ENCODE data around the gene JRKL.

The JRKL gene

DNA sequence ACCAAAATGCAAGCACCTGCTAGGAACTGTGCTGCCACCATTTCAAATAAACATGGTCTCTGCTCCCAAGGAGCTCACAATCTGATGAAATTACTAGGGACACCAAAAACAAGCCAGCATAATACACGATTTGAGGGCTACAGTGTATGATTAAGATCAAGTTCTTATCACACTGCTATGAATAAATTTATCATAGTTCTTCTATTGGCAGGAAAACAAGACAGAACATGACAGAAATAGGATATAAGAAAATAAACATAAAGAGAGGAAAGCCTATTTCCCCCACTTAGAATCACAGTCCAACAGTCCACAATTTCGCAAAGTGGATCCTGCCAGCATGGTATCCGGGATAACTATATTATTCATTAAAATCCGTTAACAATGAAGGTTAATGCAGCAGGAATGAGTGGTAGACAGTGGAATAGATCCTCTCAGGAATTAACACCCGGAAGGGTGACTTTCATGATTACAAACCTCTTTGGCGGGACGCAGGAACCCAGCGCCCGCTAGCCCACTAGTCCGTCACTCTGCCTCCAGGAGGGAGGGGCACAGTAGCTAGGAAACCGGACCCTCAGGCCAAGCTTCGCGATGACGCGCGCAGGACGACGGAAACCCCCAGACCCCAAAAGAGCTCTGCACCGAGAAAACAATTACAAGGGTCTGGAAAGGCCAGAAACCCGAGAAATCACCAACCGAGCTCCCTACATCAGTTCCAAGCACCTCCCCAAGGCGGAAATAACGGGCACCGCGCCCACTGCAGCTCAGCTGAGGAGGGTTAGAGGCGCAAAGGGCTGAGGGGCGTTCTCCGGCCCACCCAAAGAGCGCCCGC is 708 bp upstream of the JRKL start (continued):
- TF ChIP-seq ZNF37A (tag by site-specific recombination; IDR thresholded peaks at IDR 0.05): no peak

DNA sequence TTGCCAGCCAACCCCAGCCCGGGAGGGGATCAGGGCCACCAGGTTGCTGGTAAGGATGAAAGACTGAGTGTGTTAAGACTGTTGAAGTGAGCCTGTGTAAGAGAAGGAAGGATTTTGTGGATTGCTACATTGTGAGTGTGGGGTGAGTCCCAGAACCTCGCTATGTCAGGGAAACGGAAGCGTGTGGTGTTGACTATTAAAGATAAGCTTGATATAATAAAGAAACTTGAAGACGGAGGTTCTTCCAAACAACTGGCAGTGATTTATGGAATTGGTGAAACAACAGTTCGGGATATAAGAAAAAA is 627 bp downstream of the JRKL start:
- H3K4me1 ChIP-seq (ENCODE audit: control insufficient read depth, insufficient read depth, low read length): no peaks in the 10 kb centered on the region
- peak overlapping the region; percentile 47; the same call in 1 of the 2 replicates for H3K27ac ChIP-seq (ENCODE audit: extremely low read depth, low read depth, low read length)
- CTCF ChIA-PET: interaction anchor here (1.1 kb wide), 1 partner anchor 28 kb away, joined by 5 read pairs; no protein-coding TSS in a partner anchor
- peak overlapping the region; percentile 93 for H3K4me3 ChIP-seq (ENCODE audit: low read depth, low read length)
- POLR2A ChIA-PET: interaction anchor here (1.2 to 2.2 kb wide), 5 partner anchors 47 to 600 kb away, joined by 3 to 19 read pairs (median 8); partner anchors contain the start of genes CEP57, FAM76B, MAML2 and MTMR2
- no peak for TF ChIP-seq TRIM28 (IDR thresholded peaks at IDR 0.05; ENCODE audit: borderline replicate concordance, low read length)
- TF ChIP-seq SETDB1 (IDR thresholded peaks at IDR 0.05; ENCODE audit: insufficient read length, low read length): peak; percentile 0
- no peaks in the 10 kb centered on the region for H3K9me3 ChIP-seq (ENCODE audit: control insufficient read depth, insufficient read depth, low read depth, low read length)
- H3K36me3 ChIP-seq (ENCODE audit: control insufficient read depth in 2 of 2, insufficient read depth in 1 of 2, low read length in 2 of 2): peaks cover 0 to 8% of the 10 kb centered on the region in 2 experiments; a peak in 1 of 3 replicates

DNA sequence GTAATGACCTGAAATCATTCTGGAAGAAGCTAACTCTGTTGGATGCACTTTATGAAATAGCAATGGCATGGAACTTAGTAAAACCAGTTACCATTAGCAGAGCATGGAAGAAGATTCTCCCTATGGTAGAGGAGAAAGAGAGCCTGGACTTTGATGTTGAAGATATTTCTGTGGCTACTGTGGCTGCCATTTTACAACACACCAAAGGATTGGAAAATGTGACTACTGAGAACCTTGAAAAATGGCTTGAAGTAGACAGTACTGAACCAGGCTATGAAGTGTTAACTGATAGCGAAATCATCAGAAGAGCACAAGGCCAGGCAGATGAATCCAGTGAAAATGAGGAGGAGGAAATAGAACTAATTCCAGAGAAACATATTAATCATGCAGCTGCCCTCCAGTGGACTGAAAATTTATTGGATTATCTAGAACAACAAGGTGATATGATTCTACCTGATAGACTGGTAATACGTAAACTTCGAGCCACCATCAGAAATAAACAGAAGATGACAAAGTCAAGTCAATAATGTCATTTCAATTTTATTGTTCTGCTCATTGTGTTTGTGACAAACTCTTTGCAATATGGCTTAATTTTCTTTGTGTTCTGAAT is 2.0 kb downstream of the JRKL start:
- Histone ChIP-seq H3K27ac (ENCODE audit: extremely low read depth, low read depth, low read length) (no peak overlapping the region), H3K9me3 (ENCODE audit: control insufficient read depth, insufficient read depth, low read depth, low read length) (no peaks in the 10 kb centered on the region), H3K4me1 (ENCODE audit: control insufficient read depth, insufficient read depth, low read length) (no peaks in the 10 kb centered on the region), H3K4me3 (ENCODE audit: low read depth, low read length) (no peak overlapping the region), H3K36me3 (ENCODE audit: control insufficient read depth in 2 of 2, insufficient read depth in 1 of 2, low read length in 2 of 2) (peaks cover 0 to 3% of the 10 kb centered on the region in 2 experiments; a peak in 1 of 3 replicates)
- TF ChIP-seq ZBTB8A (tag by site-specific recombination; IDR thresholded peaks at IDR 0.05) (no peak), ZNF366 (tag by site-specific recombination; conservative IDR thresholded peaks at IDR 0.05) (no peak), ZNF324 (tag by site-specific recombination; IDR thresholded peaks at IDR 0.05) (no peak), SETDB1 (IDR thresholded peaks at IDR 0.05; ENCODE audit: insufficient read length, low read length) (peak; percentile 46)
- TF ChIP-seq, protein P1, sequence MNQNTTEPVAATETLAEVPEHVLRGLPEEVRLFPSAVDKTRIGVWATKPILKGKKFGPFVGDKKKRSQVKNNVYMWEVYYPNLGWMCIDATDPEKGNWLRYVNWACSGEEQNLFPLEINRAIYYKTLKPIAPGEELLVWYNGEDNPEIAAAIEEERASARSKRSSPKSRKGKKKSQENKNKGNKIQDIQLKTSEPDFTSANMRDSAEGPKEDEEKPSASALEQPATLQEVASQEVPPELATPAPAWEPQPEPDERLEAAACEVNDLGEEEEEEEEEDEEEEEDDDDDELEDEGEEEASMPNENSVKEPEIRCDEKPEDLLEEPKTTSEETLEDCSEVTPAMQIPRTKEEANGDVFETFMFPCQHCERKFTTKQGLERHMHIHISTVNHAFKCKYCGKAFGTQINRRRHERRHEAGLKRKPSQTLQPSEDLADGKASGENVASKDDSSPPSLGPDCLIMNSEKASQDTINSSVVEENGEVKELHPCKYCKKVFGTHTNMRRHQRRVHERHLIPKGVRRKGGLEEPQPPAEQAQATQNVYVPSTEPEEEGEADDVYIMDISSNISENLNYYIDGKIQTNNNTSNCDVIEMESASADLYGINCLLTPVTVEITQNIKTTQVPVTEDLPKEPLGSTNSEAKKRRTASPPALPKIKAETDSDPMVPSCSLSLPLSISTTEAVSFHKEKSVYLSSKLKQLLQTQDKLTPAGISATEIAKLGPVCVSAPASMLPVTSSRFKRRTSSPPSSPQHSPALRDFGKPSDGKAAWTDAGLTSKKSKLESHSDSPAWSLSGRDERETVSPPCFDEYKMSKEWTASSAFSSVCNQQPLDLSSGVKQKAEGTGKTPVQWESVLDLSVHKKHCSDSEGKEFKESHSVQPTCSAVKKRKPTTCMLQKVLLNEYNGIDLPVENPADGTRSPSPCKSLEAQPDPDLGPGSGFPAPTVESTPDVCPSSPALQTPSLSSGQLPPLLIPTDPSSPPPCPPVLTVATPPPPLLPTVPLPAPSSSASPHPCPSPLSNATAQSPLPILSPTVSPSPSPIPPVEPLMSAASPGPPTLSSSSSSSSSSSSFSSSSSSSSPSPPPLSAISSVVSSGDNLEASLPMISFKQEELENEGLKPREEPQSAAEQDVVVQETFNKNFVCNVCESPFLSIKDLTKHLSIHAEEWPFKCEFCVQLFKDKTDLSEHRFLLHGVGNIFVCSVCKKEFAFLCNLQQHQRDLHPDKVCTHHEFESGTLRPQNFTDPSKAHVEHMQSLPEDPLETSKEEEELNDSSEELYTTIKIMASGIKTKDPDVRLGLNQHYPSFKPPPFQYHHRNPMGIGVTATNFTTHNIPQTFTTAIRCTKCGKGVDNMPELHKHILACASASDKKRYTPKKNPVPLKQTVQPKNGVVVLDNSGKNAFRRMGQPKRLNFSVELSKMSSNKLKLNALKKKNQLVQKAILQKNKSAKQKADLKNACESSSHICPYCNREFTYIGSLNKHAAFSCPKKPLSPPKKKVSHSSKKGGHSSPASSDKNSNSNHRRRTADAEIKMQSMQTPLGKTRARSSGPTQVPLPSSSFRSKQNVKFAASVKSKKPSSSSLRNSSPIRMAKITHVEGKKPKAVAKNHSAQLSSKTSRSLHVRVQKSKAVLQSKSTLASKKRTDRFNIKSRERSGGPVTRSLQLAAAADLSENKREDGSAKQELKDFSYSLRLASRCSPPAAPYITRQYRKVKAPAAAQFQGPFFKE (tag by site-specific recombination; IDR thresholded peaks at IDR 0.05; ENCODE audit: borderline replicate concordance): no peak
- CTCF ChIA-PET: no interaction called here
- POLR2A ChIA-PET: no interaction called here

DNA sequence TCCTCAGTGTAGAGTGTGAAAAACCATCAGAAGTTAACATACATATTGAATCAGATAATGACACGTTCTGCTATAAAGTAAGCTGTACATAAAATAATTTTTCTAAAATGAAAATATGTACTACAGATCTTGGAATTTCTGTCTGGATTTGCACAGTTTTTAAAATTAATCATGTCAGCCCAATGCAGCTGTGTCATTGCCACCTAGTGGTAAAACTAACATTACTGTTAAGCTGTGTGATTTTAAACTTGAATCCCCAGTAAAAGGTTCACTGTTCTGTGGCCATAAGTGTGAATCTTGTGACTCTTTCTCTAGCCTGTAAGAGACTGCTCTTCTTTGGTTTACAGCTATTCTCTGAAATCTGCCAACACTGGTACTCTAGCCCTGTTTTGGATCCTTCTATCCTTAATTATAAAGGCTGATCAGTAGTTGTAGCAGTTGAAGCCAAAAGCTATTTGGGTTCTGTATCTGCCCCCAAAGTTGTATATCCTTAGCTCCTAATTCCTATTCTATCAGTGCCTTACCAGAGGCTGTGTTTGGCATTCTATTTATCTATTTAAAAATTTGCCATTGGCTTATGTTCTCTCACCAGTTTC is 4.0 kb downstream of the JRKL start:
- CTCF ChIA-PET: interaction anchor here (0.6 to 2.5 kb wide), 19 partner anchors 8 to 1286 kb away, joined by 3 to 16 read pairs (median 5); partner anchors contain the start of gene MAML2
- Histone ChIP-seq H3K4me1 (ENCODE audit: control insufficient read depth, insufficient read depth, low read length) (no peaks in the 10 kb centered on the region), H3K4me3 (ENCODE audit: low read depth, low read length) (no peak overlapping the region), H3K36me3 (ENCODE audit: control insufficient read depth in 2 of 2, insufficient read depth in 1 of 2, low read length in 2 of 2) (peaks cover 0 to 3% of the 10 kb centered on the region in 2 experiments; a peak in 1 of 3 replicates), H3K27ac (ENCODE audit: extremely low read depth, low read depth, low read length) (no peak overlapping the region), H3K9me3 (ENCODE audit: control insufficient read depth, insufficient read depth, low read depth, low read length) (no peaks in the 10 kb centered on the region)
- POLR2A ChIA-PET: interaction anchor here (1.5 kb wide), 1 partner anchor 603 kb away, joined by 3 read pairs; the partner anchor contains the start of gene CEP57
- TF ChIP-seq ZNF221 (tag by site-specific recombination; IDR thresholded peaks at IDR 0.05; ENCODE audit: borderline replicate concordance) (no peak), ZNF701 (tag by site-specific recombination; IDR thresholded peaks at IDR 0.05) (no peak), YY2 (tag by site-specific recombination; IDR thresholded peaks at IDR 0.05) (no peak), MZF1 (tag by site-specific recombination; IDR thresholded peaks at IDR 0.05; ENCODE audit: borderline replicate concordance) (0 out of 2 replicates have a peak, but pooled peaks have one; percentile 32), ZEB2 (tag by site-specific recombination; IDR thresholded peaks at IDR 0.05) (no peak), ZNF654 (tag by site-specific recombination; IDR thresholded peaks at IDR 0.05; ENCODE audit: low read depth) (peak; percentile 65)

Measured in HEK293 (cell line).